HG02588 (cell line): Measurements from ENCODE around the gene SH3RF3.

Source experiments
- ATAC-seq: cut with Tn5 transposase; IDR thresholded peaks from one replicate; pipeline ENCODE4 v1.9.1; 2021; ENCODE audit warnings: mild to moderate bottlenecking, moderate library complexity; ENCODE audit not compliant: unreplicated experiment

SH3RF3 gene

GRCh38 chr2:109401370-109401769, 272.4 kb downstream of the SH3RF3 start:
- ATAC-seq = no peak

GRCh38 chr2:109402180-109402579, 273.2 kb downstream of the SH3RF3 start:
- ATAC-seq = no peak

DNA sequence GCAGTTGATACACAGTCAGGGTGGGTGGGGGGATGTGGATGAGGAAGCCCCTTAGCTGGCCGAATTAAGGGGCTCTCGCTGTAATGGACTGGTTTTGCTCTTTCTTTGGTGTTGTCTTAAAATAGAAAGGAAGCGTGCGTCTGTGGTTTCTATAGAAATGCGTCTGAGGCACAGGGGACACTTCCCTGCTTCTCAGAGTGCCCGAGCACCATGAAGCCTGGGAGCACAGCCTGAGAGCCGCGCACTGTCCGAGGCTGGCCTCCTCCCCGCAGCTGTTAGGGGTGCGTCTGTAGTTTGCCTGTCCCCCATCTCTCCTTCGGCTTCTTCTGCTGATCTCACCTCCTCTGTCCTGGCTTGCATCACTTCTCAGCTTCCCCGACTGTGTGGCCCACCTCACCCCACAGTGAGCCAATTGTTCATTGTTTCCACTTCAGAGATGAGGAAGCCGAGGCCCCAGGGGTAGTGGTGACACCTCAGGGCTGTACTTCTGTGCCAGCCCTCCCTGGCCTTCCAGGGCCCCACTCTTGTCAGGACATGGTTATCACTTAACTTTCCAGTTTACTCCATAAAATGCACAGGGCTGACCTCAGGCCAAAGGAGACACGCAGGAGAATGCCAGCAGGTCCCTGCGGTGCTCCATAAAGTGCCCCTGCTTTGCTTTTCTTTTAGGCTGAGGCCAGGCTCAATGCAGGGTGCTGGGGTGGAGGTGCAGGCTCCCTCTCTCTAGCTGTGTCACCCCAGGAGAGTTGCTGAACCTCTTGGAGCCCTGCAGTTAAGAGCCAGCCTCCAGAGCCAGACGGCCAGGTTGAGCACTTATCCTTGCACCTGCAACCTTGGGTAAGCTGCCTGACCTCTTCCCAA, 274.2 kb downstream of the SH3RF3 start:
- ATAC-seq = no peak

- ATAC-seq = no peak
These were observed 274.8 kb downstream of the SH3RF3 start for GRCh38 chr2:109403841-109404201.

- ATAC-seq = no peak
These were observed 275.7 kb downstream of the SH3RF3 start for GRCh38 chr2:109404681-109405080.

GRCh38 chr2:109405873-109406272, 276.9 kb downstream of the SH3RF3 start:
- no peak for ATAC-seq

DNA sequence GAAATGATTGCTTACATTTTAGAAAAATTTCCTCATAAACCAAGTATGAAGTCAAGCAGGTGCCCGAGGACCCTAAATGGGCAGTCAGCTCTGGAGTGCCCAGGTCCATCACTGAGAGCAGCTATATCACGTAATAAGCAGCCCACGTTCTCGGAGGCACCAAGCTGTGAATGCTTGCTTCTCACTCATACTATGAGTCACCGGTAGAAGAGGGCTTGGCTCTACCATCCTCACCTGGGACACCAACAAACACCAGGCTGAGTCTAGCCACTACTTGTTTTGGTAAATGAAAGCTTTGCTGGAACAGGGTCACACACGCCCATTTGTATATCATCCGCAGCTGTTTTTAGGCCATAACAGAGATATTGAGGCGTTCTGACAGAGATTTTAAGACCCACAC, 277.3 kb downstream of the SH3RF3 start:
- ATAC-seq = no peak

GRCh38 chr2:109407276-109408042, 278.5 kb downstream of the SH3RF3 start:
- no peak for ATAC-seq

GRCh38 chr2:109408043-109408335, 279.0 kb downstream of the SH3RF3 start:
- no peak for ATAC-seq

GRCh38 chr2:109409321-109410038, 280.5 kb downstream of the SH3RF3 start:
- no peak for ATAC-seq

- ATAC-seq = no peak
These were observed 281.2 kb downstream of the SH3RF3 start for GRCh38 chr2:109410039-109410815.

GRCh38 chr2:109411640-109412325, 282.8 kb downstream of the SH3RF3 start:
- ATAC-seq = no peak

GRCh38 chr2:109415581-109416013, 286.6 kb downstream of the SH3RF3 start:
- no peak for ATAC-seq

DNA sequence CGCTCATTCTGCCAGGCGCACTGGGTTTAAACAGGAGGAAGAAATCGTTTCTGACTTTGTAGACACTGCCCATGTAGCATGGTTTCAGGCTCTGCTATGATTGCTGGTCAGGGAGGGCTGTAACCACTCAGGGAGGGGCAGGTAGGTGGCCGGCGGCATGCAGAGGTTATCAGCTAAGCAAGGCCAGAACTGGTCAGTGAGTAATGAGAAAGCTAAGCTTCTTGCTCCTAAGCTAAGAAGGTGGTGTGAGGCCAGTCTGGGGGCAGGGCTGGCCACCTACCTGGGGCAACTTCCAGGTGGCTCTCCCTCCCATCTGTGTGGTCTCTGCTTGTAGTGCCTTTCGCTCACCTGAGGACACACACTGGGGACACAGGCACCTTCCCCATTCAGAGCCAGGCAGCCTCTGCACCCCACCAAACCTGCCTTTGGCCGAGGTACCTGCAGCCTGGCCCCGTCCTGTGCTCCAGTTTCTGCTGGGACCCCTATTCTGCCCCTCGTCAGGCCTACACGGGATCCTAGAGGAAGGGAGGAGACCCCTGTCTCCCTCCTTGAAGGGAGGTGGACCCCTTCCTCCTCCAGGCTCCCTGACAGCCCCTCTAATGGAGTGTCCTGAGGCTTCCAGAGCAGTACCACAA, 288.8 kb downstream of the SH3RF3 start:
- ATAC-seq = no peak

GRCh38 chr2:109418716-109419115, 289.7 kb downstream of the SH3RF3 start:
- no peak for ATAC-seq

DNA sequence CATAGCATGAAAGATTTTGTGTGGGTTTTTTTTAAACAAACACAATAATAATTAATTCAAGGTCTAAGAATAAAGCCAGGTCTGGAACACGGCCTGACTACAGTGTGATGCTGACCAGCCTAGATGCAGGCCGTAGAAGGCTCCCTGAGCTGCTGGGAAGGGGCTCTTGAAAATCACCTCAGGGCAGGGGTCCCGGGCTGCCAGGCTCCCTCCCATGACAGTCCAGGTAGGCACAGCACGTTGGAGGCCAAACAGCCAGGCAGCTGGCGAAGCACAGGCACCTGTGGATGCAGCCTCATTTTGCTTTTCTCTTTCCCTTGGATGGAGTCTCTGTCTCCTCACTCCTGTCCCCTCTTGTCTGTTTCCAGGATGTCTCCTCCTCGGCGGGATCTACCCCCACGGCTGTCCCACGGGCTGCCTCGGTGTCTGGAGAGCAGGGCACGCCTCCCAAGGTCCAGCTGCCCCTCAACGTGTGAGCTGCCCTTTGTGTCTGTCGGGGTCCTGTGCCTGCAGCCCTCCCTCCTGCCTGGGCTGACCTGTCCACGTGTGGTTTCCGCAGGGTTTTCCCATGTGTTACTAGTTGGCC, 290.3 kb downstream of the SH3RF3 start:
- ATAC-seq = no peak

DNA sequence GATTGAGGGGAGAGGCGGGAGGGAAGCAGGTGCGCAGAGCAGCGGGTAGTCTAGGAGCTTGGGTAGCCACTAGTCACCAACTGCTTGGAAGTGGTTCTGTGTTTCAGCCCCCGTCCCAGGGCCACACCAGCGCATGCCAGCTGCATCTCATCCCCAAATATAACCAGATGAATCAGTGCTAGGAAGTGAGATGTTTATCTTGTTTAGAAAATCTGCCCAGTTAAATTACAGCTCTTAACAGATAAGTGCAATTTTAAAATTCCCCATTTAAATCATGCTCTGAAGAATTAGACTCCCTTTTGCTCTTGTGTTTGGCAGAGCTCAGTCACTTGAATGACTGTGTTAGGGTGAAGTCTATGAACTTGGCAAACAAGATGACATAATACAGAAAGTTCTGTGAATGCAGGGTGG, 291.0 kb downstream of the SH3RF3 start:
- no peak for ATAC-seq

- ATAC-seq = no peak
These were observed 292.1 kb downstream of the SH3RF3 start for GRCh38 chr2:109421101-109421500.

- ATAC-seq = no peak
These were observed 292.6 kb downstream of the SH3RF3 start for GRCh38 chr2:109421642-109422041.
